Cardiac septum (tissue), 1 donor: ENCODE measurements around the gene BRD2. TPM values are rescaled to one million over a fixed set of nuclear protein-coding genes. Genes with fewer than 3 reads are reported as not detected.
A peak's percentile ranks its signal among the peaks of the same experiment; 100 is the strongest.

Experiments used
- DNase-seq: peaks from one replicate; pipeline ENCODE4 v3.0.0-alpha.2; 2020; ENCODE audit warnings: low spot score
- intact Hi-C: fragments of 100-400 bp; cut with DNase I; formaldehyde crosslinking; loops from one replicate; pipeline ENCODE4 v1.14.0; 2022
- total RNA-seq: library from RNA; stranded (reverse); fragmentation: NEBNext Ultra II Directional; extraction: Animal tissue kit (Norgen Biotek cat#: 25700); gene quantifications from one replicate; pipeline ENCODE4 v1.2.1, GENCODE V29; 2021
- donor health status: DM: no; HTN: no; CAD: no.

Gene BRD2
- total RNA-seq, 1 donor from 2014 or later = 88.7 TPM

GRCh38 chr6:33017018-33017417 is 48.6 kb downstream of the BRD2 start:
- no peak for DNase-seq
- intact Hi-C loops = loop anchor here (5.0 to 10.0 kb wide), 2 partner anchors 128 to 230 kb away; no protein-coding TSS in a partner anchor

GRCh38 chr6:33017694-33018353 is 49.4 kb downstream of the BRD2 start:
- intact Hi-C loops = loop anchor here (5.0 to 10.0 kb wide), 2 partner anchors 127 to 229 kb away; no protein-coding TSS in a partner anchor
- DNase-seq = no peak

DNA sequence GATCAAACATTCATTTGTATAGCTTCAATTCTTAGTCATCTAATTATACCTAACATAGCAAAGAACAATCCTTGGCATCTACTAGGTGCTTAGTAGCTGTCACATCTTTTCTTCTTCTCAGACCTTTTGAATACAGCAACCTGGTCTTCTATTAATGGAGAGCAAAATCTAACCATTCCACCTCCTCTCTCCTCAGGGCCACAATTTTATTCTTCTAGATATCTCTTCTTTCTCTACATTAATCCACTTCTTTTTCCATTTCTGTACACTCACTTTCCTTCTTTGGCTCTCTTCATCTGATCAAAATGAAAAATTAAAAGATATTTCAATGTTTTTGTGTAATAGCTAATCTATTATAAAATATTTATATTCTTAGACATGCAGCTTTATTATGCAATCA is 50.0 kb downstream of the BRD2 start:
- intact Hi-C loops = loop anchor here (5.0 to 10.0 kb wide), 2 partner anchors 126 to 229 kb away; no protein-coding TSS in a partner anchor
- no peak for DNase-seq

- intact Hi-C loops = loop anchor here (5.0 to 10.0 kb wide), 2 partner anchors 126 to 228 kb away; no protein-coding TSS in a partner anchor
- peak; percentile 85 for DNase-seq
Measured at GRCh38 chr6:33018904-33019303, 50.5 kb downstream of the BRD2 start.

GRCh38 chr6:33019372-33019771 is 51.0 kb downstream of the BRD2 start:
- intact Hi-C loops = loop anchor here (5.0 to 10.0 kb wide), 2 partner anchors 125 to 228 kb away; no protein-coding TSS in a partner anchor
- no peak for DNase-seq

- no peak for DNase-seq
- intact Hi-C loops = no loop called here
Measured at GRCh38 chr6:33021917-33022316, 53.5 kb downstream of the BRD2 start.

- intact Hi-C loops = no loop called here
- DNase-seq = no peak
Measured at GRCh38 chr6:33023536-33023935, 55.1 kb downstream of the BRD2 start.

DNA sequence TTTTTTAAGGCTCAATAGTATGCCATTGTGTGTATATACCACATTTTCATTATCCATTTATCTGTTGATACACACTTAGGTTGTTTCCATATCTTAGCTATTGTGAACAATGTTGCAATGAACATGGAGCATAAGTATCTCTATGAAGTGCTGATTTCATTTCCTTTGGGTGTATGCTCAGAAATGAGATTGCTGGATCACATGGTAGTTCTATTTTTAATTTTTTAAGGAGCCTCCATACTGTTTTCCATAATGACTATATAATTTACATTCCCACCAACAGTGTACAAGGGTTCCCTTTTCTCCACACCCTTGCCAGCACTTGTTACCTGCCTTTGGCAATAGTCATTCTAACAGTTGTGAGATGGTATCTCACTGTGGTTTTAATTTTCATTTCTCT is 56.1 kb downstream of the BRD2 start:
- intact Hi-C loops = no loop called here
- DNase-seq = no peak

DNA sequence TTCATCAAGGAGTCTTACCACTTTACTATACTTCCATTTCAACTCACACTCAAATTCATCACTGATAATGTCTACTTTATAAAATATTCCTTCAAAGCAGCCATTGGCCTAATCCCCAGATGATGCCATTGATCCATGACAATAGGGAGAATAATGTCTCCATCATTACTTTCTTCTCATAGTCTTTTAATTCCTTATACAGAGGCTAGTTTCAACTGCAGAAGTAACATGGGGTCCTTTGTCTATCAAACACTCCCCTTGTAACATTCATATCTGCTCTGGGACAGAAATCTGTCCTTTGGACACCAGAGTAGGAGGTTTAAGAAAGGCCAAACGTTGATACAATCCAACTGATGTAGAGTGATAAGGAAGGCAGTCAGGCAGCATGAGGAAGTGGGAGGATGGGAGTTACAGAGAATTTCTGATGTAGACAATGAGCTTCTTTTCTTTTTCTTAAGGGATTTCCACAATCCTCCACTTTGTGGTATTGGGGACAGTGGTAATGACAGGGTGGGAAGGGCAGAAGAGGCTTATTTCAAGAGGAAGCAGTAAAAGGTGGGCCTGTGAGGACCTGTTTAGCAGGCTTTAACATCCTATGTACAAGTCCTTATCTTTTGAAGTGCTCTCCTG is 59.9 kb downstream of the BRD2 start:
- no peak for DNase-seq
- intact Hi-C loops = no loop called here

GRCh38 chr6:33029328-33030184 is 61.2 kb downstream of the BRD2 start:
- DNase-seq = no peak
- intact Hi-C loops = no loop called here

GRCh38 chr6:33030245-33030644 is 61.9 kb downstream of the BRD2 start:
- intact Hi-C loops = no loop called here
- DNase-seq = no peak

Other genes with a start within 250 kb of the BRD2 start
- 2.8 TPM for gene HLA-DQA2, start 227.2 kb upstream of the BRD2 start, total RNA-seq
- 2.9 TPM for gene HLA-DQB2, start 205.1 kb upstream of the BRD2 start, total RNA-seq
- 0.35 TPM for gene HLA-DOB, start 151.6 kb upstream of the BRD2 start, total RNA-seq
- 12.7 TPM for gene TAP2, start 129.9 kb upstream of the BRD2 start, total RNA-seq
- gene PSMB8, start 124.5 kb upstream of the BRD2 start, total RNA-seq = 11.7 TPM
- gene TAP1, start 114.9 kb upstream of the BRD2 start, total RNA-seq = 18.1 TPM
- gene PSMB9, start 114.4 kb upstream of the BRD2 start, total RNA-seq = 14.2 TPM
- gene HLA-DMB, start 27.6 kb upstream of the BRD2 start, total RNA-seq = 7.9 TPM
- gene HLA-DMA, start 15.5 kb upstream of the BRD2 start, total RNA-seq = 13.7 TPM
- 1.6 TPM for gene HLA-DOA, start 41.0 kb downstream of the BRD2 start, total RNA-seq
- 35.8 TPM for gene HLA-DPA1, start 105.1 kb downstream of the BRD2 start, total RNA-seq
- gene HLA-DPB1, start 107.4 kb downstream of the BRD2 start, total RNA-seq = 32.8 TPM
- gene COL11A2, start 223.9 kb downstream of the BRD2 start, total RNA-seq = 1.7 TPM
- 33.5 TPM for gene RXRB, start 232.1 kb downstream of the BRD2 start, total RNA-seq
- gene SLC39A7, start 232.3 kb downstream of the BRD2 start, total RNA-seq = 62.4 TPM
- 9.9 TPM for gene HSD17B8, start 236.1 kb downstream of the BRD2 start, total RNA-seq
- 24.5 TPM for gene RING1, start 239.9 kb downstream of the BRD2 start, total RNA-seq